SH-SY5Y (cell line): ENCODE measurements around the gene MYO1C.

Experiments used
- GATA2 ChIP-seq: IDR thresholded peaks from 2 replicates; pipeline ENCODE4 v1.6.1; 2011; ENCODE audit warnings: mild to moderate bottlenecking, low read depth, low read length
- GATA3 ChIP-seq: IDR thresholded peaks from 2 replicates; pipeline ENCODE4 v1.6.1; 2011; ENCODE audit warnings: low read depth, mild to moderate bottlenecking, low read length, moderate library complexity

MYO1C gene

DNA sequence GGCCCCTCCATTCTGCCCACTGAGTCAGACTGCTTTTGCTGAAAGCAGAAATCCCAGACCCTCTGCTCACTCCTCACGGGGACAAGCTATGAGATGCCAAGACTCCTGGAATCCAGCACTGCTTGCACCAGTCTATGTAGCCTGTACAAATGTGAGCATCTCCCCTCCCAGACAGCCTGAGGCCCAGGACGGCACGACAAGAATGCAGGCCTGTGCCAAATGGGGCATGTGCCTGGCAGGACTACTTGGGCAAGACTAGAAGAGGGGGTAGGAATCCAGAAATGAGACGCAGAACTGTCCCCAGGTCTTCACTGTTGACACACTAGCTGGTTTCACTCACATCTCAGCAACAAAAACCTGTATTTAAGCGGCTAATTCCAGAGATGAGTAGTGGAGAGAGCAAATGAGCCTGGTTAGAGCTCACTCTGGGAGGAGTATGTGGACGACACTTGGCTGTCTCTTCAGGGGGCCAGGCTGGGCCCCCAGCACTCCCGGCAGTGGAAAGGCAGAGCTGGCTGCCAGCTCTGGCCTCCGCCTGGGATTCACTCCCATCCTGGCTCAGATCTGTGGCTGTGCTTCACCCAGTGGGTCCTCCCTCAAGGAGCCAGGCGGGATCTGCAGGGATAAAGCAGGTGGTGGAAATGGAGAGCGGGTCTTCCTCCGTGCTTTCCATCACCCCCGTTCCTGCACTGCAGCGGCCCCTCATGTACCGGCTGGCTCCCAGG, 2.9 kb upstream of the MYO1C start:
- no peak for TF ChIP-seq GATA2
- no peak for TF ChIP-seq GATA3

DNA sequence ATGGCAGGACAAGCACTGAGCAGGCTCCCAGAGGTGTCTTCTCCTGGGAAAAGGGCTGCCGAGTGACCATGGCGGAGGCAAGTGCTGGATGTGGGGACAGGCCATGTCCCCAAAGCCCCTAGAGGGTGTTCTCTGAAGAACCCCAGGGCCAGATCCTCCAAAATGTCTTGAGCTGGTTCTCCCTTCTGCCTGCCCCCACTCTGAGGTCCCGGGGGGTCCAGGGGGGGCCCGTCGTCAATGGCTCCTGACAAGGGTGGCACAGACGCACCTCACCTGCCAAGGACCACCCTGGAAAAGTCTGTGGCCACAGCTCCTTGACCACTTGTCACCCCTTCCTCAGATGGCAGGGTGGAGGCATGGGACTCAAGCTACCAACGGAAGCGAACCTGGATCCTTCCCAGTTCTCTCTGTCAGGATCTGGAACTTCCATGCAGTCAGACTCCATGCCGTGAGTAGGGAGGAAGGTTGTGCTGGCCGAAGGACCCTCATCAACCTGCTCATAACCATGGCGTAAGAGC, 2.3 kb upstream of the MYO1C start:
- no peak for TF ChIP-seq GATA2
- TF ChIP-seq GATA3 = no peak

DNA sequence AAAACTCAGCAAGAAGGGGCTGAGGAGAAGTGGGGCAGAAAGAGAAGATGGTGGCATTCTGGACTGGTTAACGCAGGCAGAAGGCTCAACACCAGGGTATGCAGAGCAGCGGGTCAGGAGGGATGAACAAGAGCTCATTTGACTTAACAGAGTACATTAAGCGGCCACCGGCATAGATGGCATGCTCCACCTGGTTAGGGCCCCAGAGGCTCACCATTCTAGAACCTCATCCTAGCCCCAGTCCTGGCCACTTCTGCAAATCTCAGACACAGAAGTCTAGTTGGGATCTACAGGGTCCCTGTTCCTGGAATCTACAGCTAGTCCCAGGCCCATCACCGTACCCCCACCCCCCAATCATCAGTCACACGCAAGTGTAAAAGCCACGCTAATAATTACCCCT, 1.7 kb upstream of the MYO1C start:
- no peak for TF ChIP-seq GATA3
- TF ChIP-seq GATA2 = no peak

DNA sequence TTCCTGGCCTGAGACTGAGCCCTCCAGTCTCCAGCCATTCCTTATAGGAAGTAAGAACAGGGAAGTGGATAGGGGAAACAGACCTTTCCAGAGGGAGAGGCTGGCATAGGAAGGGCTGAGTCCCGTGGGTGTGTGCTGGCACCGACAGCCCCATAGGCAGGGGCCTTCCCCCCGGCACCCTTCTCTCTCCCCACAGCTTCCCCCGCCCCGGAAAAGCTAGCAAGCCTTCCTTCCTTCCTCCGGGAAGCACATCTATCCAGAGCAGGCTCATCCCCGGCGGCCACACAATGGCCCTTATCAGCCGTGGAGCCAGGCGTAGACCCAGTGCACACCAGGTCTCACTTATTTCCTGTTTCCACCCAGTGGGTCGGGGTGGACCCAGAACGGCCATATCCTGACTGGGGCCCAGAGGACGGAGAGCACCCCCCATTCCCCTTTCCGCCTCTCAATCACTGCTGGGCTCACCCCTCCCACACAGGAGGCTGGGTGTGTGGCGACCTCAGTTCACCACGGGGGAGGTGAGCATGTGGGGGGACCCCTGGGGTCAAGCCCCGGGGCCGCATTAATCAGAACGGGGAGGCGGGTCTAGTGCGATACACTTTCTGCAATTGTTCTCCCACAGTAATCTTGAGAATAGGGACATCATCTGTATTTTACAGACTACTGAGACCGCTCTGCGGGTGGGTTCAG, 950 bp upstream of the MYO1C start:
- no peak for TF ChIP-seq GATA2
- TF ChIP-seq GATA3 = no peak

DNA sequence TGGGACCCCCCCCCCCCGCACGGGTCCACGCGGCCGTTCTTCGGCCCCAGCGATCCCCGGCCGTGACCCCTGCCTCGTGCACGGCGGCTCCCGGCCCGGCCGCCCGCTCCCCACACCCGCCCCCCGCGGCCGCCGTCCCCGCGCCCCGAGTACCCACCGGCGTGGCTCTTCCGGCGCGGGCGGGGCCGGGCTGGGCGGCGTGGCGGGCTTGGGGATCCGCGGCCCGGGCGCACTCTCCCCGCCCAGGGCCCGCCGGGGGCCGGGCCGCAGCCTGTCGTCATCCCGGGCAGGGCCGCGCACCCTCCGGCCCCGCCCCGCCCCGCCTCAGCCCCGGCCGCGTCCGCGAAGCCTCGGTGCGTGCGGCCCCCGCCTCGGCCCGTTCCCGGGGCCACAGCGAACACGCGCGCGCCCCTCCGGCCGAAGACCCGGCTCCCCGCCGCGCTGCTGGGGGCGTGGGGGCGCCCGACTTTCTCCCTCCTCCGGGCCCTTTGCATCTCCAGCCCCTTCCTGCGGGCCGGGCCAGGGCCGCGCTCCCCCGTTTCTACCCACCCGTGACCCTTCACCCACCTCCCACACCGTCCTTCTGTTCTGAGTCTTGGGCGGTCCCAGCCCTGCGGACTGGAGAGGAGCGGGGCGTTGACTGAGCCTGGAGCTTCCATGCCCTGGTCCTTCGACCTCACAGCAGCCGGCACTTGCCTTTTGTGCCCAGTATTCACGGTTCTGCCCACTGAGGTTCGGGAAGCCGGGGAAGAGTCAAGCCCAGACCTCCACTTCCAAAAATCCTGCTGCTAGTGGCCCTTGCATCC, 840 bp downstream of the MYO1C start:
- TF ChIP-seq GATA2 = no peak
- no peak for TF ChIP-seq GATA3

DNA sequence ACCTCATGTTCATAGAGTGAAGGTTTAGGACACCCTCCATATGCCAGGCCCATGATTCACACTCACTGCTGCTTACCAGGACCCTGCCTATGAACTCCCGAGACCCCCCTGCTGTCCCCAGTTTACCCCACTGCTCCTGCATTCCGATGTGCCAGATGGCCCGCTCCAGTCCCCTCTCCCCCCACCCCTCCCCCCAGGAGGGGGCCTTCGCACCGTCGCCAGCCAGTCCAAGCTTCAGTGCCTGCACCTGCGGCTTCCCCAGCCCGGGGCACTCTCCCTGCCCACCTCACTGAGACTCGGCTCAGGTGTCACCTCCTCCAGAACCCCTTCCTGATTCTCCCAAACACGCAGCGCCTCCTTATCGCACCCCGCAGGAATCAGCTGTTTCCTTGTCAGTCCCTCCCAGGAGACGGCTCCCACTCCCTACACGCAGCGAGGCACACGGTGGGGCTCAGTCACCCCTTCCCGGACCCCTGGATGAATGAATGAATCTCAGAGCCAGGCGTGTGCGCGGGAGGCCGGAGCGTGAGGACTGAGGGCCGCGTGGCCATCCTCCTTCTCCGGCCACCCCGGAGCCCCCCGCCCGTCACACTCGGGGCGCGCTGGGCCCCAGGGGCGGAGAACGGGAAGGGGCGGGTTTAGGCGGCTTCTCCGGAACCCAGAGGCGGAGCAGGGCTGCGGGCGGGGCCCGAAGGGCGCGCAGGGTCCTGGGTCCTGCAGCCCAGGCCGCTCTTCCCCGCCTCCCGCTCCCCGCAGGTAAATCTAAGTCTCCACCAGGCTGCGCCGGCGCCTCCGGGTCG, 1.6 kb downstream of the MYO1C start:
- TF ChIP-seq GATA3 (no peak), GATA2 (no peak)

DNA sequence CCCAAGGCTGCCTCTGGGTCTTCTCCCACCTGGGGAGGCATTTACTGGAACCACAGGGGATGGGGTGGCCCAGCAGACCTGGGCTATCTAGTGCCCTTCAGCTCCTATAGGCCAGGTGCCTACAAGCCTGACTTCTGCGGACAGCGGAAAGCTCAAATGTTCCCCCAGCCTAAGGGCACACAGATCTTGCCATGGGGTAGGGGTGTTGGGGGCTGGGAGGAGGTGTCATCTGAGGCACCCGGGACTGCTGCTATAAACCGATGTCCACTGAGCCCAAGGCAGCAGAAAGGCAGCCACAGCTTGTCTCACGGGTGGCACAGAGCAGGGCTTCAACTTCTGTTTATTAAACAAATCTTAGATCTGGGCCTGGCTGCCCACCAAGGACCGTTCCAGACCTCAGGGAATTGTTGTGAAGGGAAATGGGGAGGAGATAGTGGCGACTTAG, 3.6 kb downstream of the MYO1C start:
- TF ChIP-seq GATA2 (no peak), GATA3 (no peak)

DNA sequence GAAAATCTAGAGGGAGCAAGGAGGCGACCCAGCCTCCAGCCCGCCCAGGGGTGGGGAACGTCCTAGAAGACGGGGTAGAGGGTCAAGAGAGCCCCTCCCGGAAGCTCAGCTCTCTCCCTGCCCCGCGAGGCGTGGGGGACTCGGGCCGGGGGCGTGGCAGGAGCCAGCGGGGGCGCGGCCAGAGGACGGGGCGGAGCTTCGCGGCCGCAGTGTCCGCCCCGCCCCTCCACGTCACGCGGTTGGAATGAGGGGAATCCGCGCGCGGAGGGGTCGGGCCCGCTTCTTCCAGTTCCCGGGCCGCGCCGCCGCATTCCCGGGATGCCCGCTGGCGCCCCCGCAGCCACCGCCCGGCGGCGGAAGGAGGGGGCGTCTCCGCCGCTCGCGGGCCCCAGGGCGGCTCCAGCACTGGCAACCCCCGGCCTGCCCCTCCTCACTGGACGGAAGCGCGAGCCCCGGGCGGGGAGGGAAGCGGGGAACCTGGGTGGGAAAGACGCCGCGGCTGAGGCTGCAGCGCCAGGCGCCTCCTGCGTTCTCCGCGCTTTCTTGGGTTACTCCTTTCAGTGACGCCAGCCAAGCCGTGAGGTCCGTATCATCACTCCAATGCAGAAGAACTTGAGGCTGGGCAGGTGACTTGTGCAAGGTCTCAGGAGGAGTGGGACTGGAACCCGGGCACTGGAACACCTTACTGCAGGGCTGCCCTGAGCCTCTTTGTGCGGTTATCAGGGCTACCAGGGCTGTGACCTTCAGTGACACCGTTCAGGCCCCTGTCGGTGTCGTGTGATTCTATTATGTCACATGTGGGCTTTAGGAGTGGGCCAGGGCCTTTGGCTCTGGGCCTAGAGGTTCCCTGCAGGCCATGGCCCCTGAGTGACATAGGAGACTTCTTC, 4.3 kb downstream of the MYO1C start:
- TF ChIP-seq GATA2 = no peak
- TF ChIP-seq GATA3 = no peak

DNA sequence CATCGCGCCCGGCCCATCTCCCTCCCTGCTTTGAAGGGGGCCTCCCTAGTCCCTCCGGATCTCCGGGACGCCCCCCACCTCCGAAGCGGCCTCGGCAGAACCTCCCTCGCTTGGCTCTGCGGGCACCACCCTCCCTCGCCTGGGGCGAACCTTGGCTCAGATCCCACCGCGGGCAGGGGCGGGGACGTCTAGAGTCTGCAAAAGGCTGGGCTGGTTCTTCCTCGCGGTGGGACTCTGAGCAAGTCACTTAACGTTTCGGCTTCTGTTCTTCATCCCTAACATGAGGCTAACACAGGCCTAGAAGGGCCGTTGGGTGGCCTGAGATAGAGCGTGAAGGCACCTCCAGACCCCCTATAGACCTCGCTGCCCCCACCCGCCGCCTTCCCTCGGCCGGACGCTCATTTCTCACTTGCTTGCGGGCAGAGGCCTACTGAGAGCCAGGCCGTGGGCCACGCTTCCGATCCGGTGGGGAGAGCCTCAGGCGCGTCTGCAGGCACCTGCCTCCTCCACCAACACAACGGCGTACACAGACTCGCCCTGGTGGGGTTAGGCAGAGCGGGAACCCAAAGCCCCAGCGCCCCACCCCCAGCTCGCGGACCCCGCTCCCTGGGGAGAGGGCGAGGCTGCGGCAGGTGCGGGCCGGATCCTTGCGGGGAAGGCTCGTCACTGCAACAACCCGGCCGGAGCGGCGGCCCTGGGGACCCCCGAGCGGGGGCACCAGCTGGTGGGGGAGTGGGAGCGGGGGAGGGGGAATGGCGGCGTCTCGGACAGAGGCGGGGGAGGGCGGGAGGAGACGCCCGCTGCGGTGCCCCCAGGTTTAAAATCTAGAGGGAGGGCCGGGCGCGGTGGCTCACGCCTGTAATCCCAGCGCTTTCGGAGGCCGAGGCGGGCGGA, 5.4 kb downstream of the MYO1C start:
- no peak for TF ChIP-seq GATA3
- TF ChIP-seq GATA2 = no peak

DNA sequence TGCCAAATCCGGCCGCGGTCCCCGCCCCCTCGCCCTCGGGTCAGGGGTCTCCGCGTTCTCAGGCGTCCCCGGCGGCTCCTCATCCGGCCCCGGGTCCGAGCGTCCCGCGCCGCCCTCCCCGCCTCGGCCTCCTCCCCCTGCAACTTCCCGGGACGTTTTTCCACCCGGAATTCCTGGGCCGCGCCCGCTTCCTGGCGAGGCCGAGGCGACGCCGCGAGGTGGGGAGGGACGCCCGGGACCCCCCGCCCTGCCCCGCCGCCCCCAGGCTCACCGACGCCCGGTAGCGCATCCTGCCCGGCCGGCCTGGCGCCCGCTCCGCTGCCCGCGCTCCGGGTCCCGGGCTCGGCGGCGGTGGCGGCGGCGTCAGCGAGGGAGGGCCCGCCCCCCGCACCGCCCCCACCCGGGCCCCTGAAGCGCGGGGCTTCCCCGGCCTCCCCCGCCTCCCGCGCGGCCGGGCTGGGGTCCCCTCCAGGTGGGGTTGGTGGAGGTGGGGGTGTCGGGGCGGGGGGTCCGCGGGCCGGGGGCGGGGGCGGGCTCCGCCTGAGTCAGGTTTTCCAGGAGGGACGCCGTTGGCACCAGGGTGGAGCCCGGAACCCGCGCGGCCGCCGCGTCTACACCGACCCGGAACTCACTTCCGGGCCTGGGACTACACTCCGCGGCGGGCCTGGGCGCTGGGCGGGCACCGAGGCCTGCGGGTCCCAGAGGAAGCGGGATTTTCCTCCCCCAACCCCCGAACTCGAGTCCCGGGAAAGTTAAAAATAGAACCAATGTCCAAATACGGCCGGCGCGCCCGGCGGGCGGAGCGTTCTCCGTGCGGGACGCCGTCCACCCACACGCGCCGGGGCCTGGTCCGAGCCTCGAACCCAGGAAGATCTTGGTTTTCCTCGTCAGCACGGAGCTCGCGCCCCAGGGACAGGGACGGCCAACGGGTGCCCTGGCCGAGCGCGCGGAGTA, 6.8 kb downstream of the MYO1C start:
- TF ChIP-seq GATA2 (no peak), GATA3 (no peak)
